HepG2 (cell line): ENCODE results near the gene NTN3. TPM values are rescaled to one million over a fixed set of nuclear protein-coding genes. Genes with fewer than 3 reads are reported as not detected.

Source experiments
- CC2D1A ChIP-seq: sonication (generic); formaldehyde crosslinking; IDR thresholded peaks from 2 replicates; pipeline ENCODE4 v1.8.1; 2023; ENCODE audit warnings: mild to moderate bottlenecking, missing genetic modification reagents
- EEA1 ChIP-seq: sonication (generic); formaldehyde crosslinking; IDR thresholded peaks from 2 replicates; pipeline ENCODE4 v1.5.1; 2020; ENCODE audit warnings: mild to moderate bottlenecking, missing genetic modification reagents, borderline replicate concordance
- HMG20B ChIP-seq: conservative IDR thresholded peaks from 2 replicates; pipeline ENCODE4 v1.6.1; 2016; ENCODE audit warnings: missing genetic modification reagents, missing compliant biosample characterization
- MBD4 ChIP-seq: IDR thresholded peaks from 2 replicates; pipeline ENCODE4 v1.6.1; 2012; ENCODE audit warnings: low read length, inconsistent platforms, borderline replicate concordance
- NR2F1 ChIP-seq, 2 experiments: fragments of 450-650 bp in 1 of 2; formaldehyde crosslinking in 1 of 2; IDR thresholded peaks; 2 replicates each; pipeline versions ENCODE4 v1.5.0 to v1.6.1; 2016 to 2020; ENCODE audit warnings: mild to moderate bottlenecking in 1 of 2, missing compliant biosample characterization in 1 of 2, missing genetic modification reagents in 1 of 2, moderate library complexity in 1 of 2
- NR2F2 ChIP-seq: IDR thresholded peaks from 2 replicates; pipeline ENCODE4 v1.6.1; 2012; ENCODE audit warnings: low read depth, inconsistent platforms, borderline replicate concordance
- PAF1 ChIP-seq: IDR thresholded peaks from 2 replicates; pipeline ENCODE4 v1.6.1; 2016; ENCODE audit warnings: missing genetic modification reagents, missing compliant biosample characterization
- RERE ChIP-seq: IDR thresholded peaks from 2 replicates; pipeline ENCODE4 v1.6.1; 2016; ENCODE audit warnings: low read depth, missing genetic modification reagents, missing compliant biosample characterization
- SIX1 ChIP-seq: sonication (generic); formaldehyde crosslinking; IDR thresholded peaks from 2 replicates; pipeline ENCODE4 v1.4.0; 2020; ENCODE audit warnings: missing genetic modification reagents, borderline replicate concordance
- SMC3 ChIP-seq: IDR thresholded peaks from 2 replicates; pipeline ENCODE4 v1.6.1; 2011; ENCODE audit warnings: low read length, improper control_type of control experiment
- SRY ChIP-seq: sonication (generic); formaldehyde crosslinking; IDR thresholded peaks from 2 replicates; pipeline ENCODE4 v1.8.0; 2022; ENCODE audit warnings: mild to moderate bottlenecking, missing genetic modification reagents
- ZBTB1 ChIP-seq: sonication (generic); formaldehyde crosslinking; IDR thresholded peaks from 2 replicates; pipeline ENCODE4 v1.4.0; 2020; ENCODE audit warnings: missing genetic modification reagents, borderline replicate concordance
- ZBTB39 ChIP-seq: sonication (generic); formaldehyde crosslinking; IDR thresholded peaks from 2 replicates; pipeline ENCODE4 v1.5.0; 2020; ENCODE audit warnings: missing genetic modification reagents
- ZBTB44 ChIP-seq: sonication (generic); formaldehyde crosslinking; IDR thresholded peaks from 2 replicates; pipeline ENCODE4 v1.4.0; 2020; ENCODE audit warnings: missing genetic modification reagents
- ZNF3 ChIP-seq: IDR thresholded peaks from 2 replicates; pipeline ENCODE4 v1.7.0; 2017; ENCODE audit warnings: inconsistent platforms
- ZNF546 ChIP-seq: sonication (generic); formaldehyde crosslinking; conservative IDR thresholded peaks from 2 replicates; pipeline ENCODE4 v1.8.1; 2023; ENCODE audit warnings: mild to moderate bottlenecking, missing genetic modification reagents
- ZNF747 ChIP-seq: sonication (generic); formaldehyde crosslinking; IDR thresholded peaks from 2 replicates; pipeline ENCODE4 v1.8.1; 2023; ENCODE audit warnings: missing genetic modification reagents, mild to moderate bottlenecking, borderline replicate concordance
- ZNF788 ChIP-seq: sonication (generic); formaldehyde crosslinking; IDR thresholded peaks from 2 replicates; pipeline ENCODE4 v1.5.0; 2020; ENCODE audit warnings: mild to moderate bottlenecking, missing genetic modification reagents, borderline replicate concordance
- ZSCAN25 ChIP-seq: sonication (generic); formaldehyde crosslinking; IDR thresholded peaks from 2 replicates; pipeline ENCODE4 v1.8.0; 2022; ENCODE audit warnings: mild to moderate bottlenecking, missing genetic modification reagents
- ZUFSP ChIP-seq: sonication (generic); formaldehyde crosslinking; IDR thresholded peaks from 2 replicates; pipeline ENCODE4 v1.9.0; 2021; ENCODE audit warnings: missing genetic modification reagents, mild to moderate bottlenecking, borderline replicate concordance
- polyA plus RNA-seq, 8 experiments: library from polyadenylated mRNA; depleted of rRNA in 3 of 8; stranded (reverse) in 7 of 8; unstranded in 1 of 8; fragments of >200 nt; fragmentation: Illumina TruSeq in 4 of 8; extraction: Trizol in 4 of 8; gene quantifications; 2 replicates each; pipeline versions ENCODE4 v1.2.1 to v1.2.3, GENCODE V29; 2011 to 2016; ENCODE audit warnings: low read depth in 4 of 8, missing spikeins in 1 of 8, mixed read lengths in 1 of 8; ENCODE audit not compliant: insufficient read depth in 1 of 8
- total RNA-seq, 5 experiments: library from RNA; depleted of rRNA; stranded (reverse); fragments of >200 nt; fragmentation: Illumina TruSeq; extraction: Trizol; gene quantifications; 2 replicates each; pipeline ENCODE4 v1.2.3, GENCODE V29; 2016; ENCODE audit warnings: low read depth in 1 of 5

NTN3 gene
- total and polyA plus RNA-seq, 2 of the 13 experiments (the other 11 are each of a cell fraction or from before 2014, with no cell fraction given): 0.09 to 0.20 TPM

- no peak for TF ChIP-seq ZBTB44
- no peak for TF ChIP-seq MBD4
- no peak for TF ChIP-seq PAF1 (CRISPR knock-in tag)
- no peak for TF ChIP-seq ZBTB39 (CRISPR knock-in tag)
- peak; percentile 54; the same call in 1 of the 2 replicates for TF ChIP-seq EEA1 (CRISPR knock-in tag)
- TF ChIP-seq RERE (CRISPR knock-in tag): no peak
- TF ChIP-seq HMG20B: no peak
- no peak for TF ChIP-seq NR2F1 (CRISPR knock-in tag; IDR thresholded peaks at IDR 0.05)
- no peak for TF ChIP-seq ZUFSP (CRISPR knock-in tag)
- no peak for TF ChIP-seq ZNF3
- no peak for TF ChIP-seq ZBTB1
- no peak for TF ChIP-seq CC2D1A (CRISPR knock-in tag)
- TF ChIP-seq ZNF546 (CRISPR knock-in tag): no peak
- no peak for TF ChIP-seq SMC3
- TF ChIP-seq ZNF747 (CRISPR knock-in tag): no peak
- no peak for TF ChIP-seq NR2F2
- no peak for TF ChIP-seq SRY (CRISPR knock-in tag)
- TF ChIP-seq SIX1 (CRISPR knock-in tag): no peak
- no peak for TF ChIP-seq ZSCAN25 (CRISPR knock-in tag)
- TF ChIP-seq ZNF788: no peak; the same call in 1 of the 2 replicates
Observed at GRCh38 chr16:2520097-2520783, 49.1 kb downstream of the NTN3 start, which contains the start of gene AMDHD2 (continued).
